WTC11 (cell line): ENCODE results near the gene AFF3. TPM values are rescaled to one million over a fixed set of nuclear protein-coding genes. Genes with fewer than 3 reads are reported as not detected.

ENCODE experiments used
- ATAC-seq: fragments of 200-7000 bp; cut with Tn5 transposase; 2 replicates; pipeline ENCODE4 v1.10.0; 2021; ENCODE audit warnings: mild to moderate bottlenecking, moderate library complexity
- CTCF ChIA-PET: fragments of 300-600 bp; sonication (Branson Sonifier 250); formaldehyde crosslinking; loops from one replicate; lab custom pipeline; 2021; ENCODE audit warnings: antibody characterized with exemption; lab: Charles Lee
- POLR2A ChIA-PET: fragments of 350-600 bp; sonication (Branson Sonifier 250); formaldehyde crosslinking; loops from one replicate; lab custom pipeline; 2021; ENCODE audit warnings: antibody characterized with exemption; lab: Charles Lee
- DNase-seq: peaks from one replicate; pipeline ENCODE4 v3.0.0; 2021; ENCODE audit warnings: low spot score
- H3K27ac Mint-ChIP-seq: 2 replicates; pipeline ENCODE4 v1.8.0; 2021; ENCODE audit warnings: mixed read lengths
- H3K27me3 Mint-ChIP-seq: 2 replicates; pipeline ENCODE4 v1.8.0; 2021; ENCODE audit warnings: low read depth, mild to moderate bottlenecking, moderate library complexity, mixed read lengths
- H3K36me3 Mint-ChIP-seq: 2 replicates; pipeline ENCODE4 v1.8.0; 2021; ENCODE audit warnings: mixed read lengths
- H3K4me1 Mint-ChIP-seq: 2 replicates; pipeline ENCODE4 v1.8.0; 2022; ENCODE audit warnings: mixed read lengths
- H3K4me3 Mint-ChIP-seq: 2 replicates; pipeline ENCODE4 v1.8.0; 2021; ENCODE audit warnings: mild to moderate bottlenecking, moderate library complexity, mixed read lengths
- H3K9me3 Mint-ChIP-seq: 2 replicates; pipeline ENCODE4 v1.8.0; 2021; ENCODE audit warnings: mixed read lengths
- AFF4 ChIP-seq: sonication (generic); formaldehyde crosslinking; IDR thresholded peaks from 2 replicates; pipeline ENCODE4 v1.8.1; 2023; ENCODE audit warnings: mild to moderate bottlenecking, missing genetic modification reagents, borderline replicate concordance
- ATF1 ChIP-seq: sonication (generic); formaldehyde crosslinking; IDR thresholded peaks from 2 replicates; pipeline ENCODE4 v1.8.1; 2023; ENCODE audit warnings: mild to moderate bottlenecking, moderate library complexity, missing genetic modification reagents
- E2F5 ChIP-seq: sonication (generic); formaldehyde crosslinking; IDR thresholded peaks from 2 replicates; pipeline ENCODE4 v1.8.1; 2022; ENCODE audit warnings: mild to moderate bottlenecking, moderate library complexity, missing genetic modification reagents
- ETV6 ChIP-seq: sonication (generic); formaldehyde crosslinking; IDR thresholded peaks from 2 replicates; pipeline ENCODE4 v1.8.1; 2022; ENCODE audit warnings: mild to moderate bottlenecking, missing genetic modification reagents
- FOXJ3 ChIP-seq: sonication (generic); formaldehyde crosslinking; IDR thresholded peaks from 2 replicates; pipeline ENCODE4 v1.9.0; 2021; ENCODE audit warnings: missing genetic modification reagents, mild to moderate bottlenecking, borderline replicate concordance
- GTF2I ChIP-seq: fragments of 250-450 bp; sonication (Bioruptor Pico); conservative IDR thresholded peaks from 2 replicates; pipeline ENCODE4 v1.4.0; 2021; ENCODE audit warnings: mild to moderate bottlenecking
- HMGXB4 ChIP-seq: sonication (generic); formaldehyde crosslinking; IDR thresholded peaks from 2 replicates; pipeline ENCODE4 v1.8.1; 2023; ENCODE audit warnings: mild to moderate bottlenecking, moderate library complexity, missing genetic modification reagents
- KAT7 ChIP-seq: sonication (generic); formaldehyde crosslinking; IDR thresholded peaks from 2 replicates; pipeline ENCODE4 v1.8.1; 2023; ENCODE audit warnings: missing genetic modification reagents, mild to moderate bottlenecking, borderline replicate concordance
- MXD4 ChIP-seq: fragments of 250-450 bp; sonication (Bioruptor Pico); IDR thresholded peaks from 2 replicates; pipeline ENCODE4 v1.8.0; 2021; ENCODE audit warnings: mild to moderate bottlenecking, moderate library complexity, borderline replicate concordance
- NFATC4 ChIP-seq: fragments of 250-450 bp; sonication (Bioruptor Pico); IDR thresholded peaks from 2 replicates; pipeline ENCODE4 v1.9.0; 2021; ENCODE audit warnings: mild to moderate bottlenecking
- NFYB ChIP-seq: sonication (generic); formaldehyde crosslinking; conservative IDR thresholded peaks from 2 replicates; pipeline ENCODE4 v1.8.0; 2022; ENCODE audit warnings: low read depth, missing genetic modification reagents
- NR1H2 ChIP-seq: sonication (generic); formaldehyde crosslinking; IDR thresholded peaks from 2 replicates; pipeline ENCODE4 v1.9.0; 2021; ENCODE audit warnings: mild to moderate bottlenecking, moderate library complexity, missing genetic modification reagents
- TCF7 ChIP-seq: sonication (generic); formaldehyde crosslinking; IDR thresholded peaks from 2 replicates; pipeline ENCODE4 v1.8.0; 2022; ENCODE audit warnings: mild to moderate bottlenecking, low read depth, missing genetic modification reagents, moderate library complexity
- ZNF317 ChIP-seq: sonication (generic); formaldehyde crosslinking; IDR thresholded peaks from 2 replicates; pipeline ENCODE4 v1.8.1; 2023; ENCODE audit warnings: low read depth, mild to moderate bottlenecking, moderate library complexity, missing genetic modification reagents, borderline replicate concordance
- ZNF416 ChIP-seq: fragments of 250-450 bp; sonication (Bioruptor Pico); IDR thresholded peaks from 2 replicates; pipeline ENCODE4 v1.9.0; 2021; ENCODE audit warnings: mild to moderate bottlenecking, inconsistent platforms
- ZNF423 ChIP-seq: fragments of 250-450 bp; sonication (Bioruptor Pico); IDR thresholded peaks from 2 replicates; pipeline ENCODE4 v2.1.2; 2022; ENCODE audit warnings: mild to moderate bottlenecking, moderate library complexity
- ZNF512 ChIP-seq: sonication (generic); formaldehyde crosslinking; IDR thresholded peaks from 2 replicates; pipeline ENCODE4 v1.8.1; 2022; ENCODE audit warnings: missing genetic modification reagents, borderline replicate concordance
- total RNA-seq: library from RNA; stranded (reverse); gene quantifications from 3 replicates; pipeline ENCODE4 v1.2.3, GENCODE V29; 2021
- TF ChIP-seq, protein P1 (sequence below): sonication (generic); formaldehyde crosslinking; IDR thresholded peaks from 2 replicates; pipeline ENCODE4 v1.8.0; 2023; ENCODE audit warnings: missing genetic modification reagents

AFF3 gene
- total RNA-seq, 1 experiment from 2014 or later = 1.2 TPM

DNA sequence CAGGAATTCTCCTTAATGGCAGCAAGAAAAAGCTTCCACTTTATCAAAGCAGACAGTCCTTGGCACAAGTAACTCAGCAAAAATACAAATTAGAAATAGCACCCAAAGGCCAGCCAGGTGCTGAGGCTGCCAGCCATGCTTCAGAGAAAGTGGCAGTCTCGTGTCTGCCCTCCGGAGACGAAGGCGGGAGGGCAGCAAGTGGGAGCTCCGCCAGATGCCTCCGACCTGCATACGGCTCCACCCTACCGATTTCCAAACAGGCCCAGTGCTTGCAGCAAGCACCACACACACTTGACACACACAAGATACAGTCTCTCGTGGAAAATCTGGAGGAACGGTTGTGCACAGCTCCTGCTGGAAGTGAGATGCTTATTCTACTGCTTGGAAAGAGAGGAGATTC is 517.7 kb downstream of the AFF3 start:
- Mint-ChIP-seq H3K4me1 (0 out of 2 replicates have a peak, but pooled peaks cover 4% of the 10 kb centered on the region), H3K9me3 (no peaks in the 10 kb centered on the region; the same call in 1 of the 2 replicates), H3K27ac (no peak overlapping the region), H3K4me3 (no peak overlapping the region), H3K36me3 (no peaks in the 10 kb centered on the region), H3K27me3 (no peaks in the 10 kb centered on the region)
- TF ChIP-seq ATF1 (CRISPR knock-in tag) (no peak), FOXJ3 (CRISPR knock-in tag) (no peak), ETV6 (CRISPR knock-in tag) (no peak), KAT7 (no peak)
- TF ChIP-seq, protein P1, sequence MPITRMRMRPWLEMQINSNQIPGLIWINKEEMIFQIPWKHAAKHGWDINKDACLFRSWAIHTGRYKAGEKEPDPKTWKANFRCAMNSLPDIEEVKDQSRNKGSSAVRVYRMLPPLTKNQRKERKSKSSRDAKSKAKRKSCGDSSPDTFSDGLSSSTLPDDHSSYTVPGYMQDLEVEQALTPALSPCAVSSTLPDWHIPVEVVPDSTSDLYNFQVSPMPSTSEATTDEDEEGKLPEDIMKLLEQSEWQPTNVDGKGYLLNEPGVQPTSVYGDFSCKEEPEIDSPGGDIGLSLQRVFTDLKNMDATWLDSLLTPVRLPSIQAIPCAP (CRISPR knock-in tag) = no peak
- ChIA-PET CTCF (interaction anchor here (0.7 to 2.8 kb wide), 5 partner anchors 9 to 636 kb away, joined by 3 to 13 read pairs (median 3); no protein-coding TSS in a partner anchor), POLR2A (interaction anchor here (1.5 kb wide), 1 partner anchor 10 kb away, joined by 4 read pairs; no protein-coding TSS in a partner anchor)
- ATAC-seq (peak; percentile 63), DNase-seq (no peak)

DNA sequence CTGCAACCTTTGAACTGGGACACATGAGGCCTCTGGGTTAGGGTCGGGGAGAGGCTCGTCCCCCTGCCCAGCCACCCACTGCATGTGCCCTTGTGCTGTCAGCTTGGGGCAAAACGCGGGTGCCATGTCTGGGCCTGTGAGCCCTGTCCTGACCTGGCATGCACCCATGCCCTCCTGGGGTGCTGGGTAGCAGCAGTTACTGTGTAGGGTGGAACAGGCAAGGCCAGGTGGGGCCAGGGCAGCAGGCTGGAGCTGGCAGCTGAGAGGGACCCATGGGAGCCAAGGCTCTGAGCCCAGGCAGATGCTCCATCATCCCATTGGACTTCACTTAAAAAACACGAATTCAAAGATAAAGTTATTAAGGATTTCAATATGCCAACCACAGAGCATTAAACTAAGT is 518.8 kb downstream of the AFF3 start:
- TF ChIP-seq ZNF317 (no peak), ZNF423 (CRISPR knock-in tag) (no peak), TCF7 (CRISPR knock-in tag) (no peak), AFF4 (CRISPR knock-in tag) (no peak), HMGXB4 (CRISPR knock-in tag) (no peak)
- no peak for DNase-seq
- Mint-ChIP-seq H3K9me3 (no peaks in the 10 kb centered on the region; the same call in 1 of the 2 replicates), H3K27ac (no peak overlapping the region), H3K36me3 (no peaks in the 10 kb centered on the region), H3K27me3 (no peaks in the 10 kb centered on the region), H3K4me1 (0 out of 2 replicates have a peak, but pooled peaks cover 4% of the 10 kb centered on the region), H3K4me3 (no peak overlapping the region)
- ChIA-PET POLR2A (interaction anchor here (1.5 kb wide), 1 partner anchor 11 kb away, joined by 4 read pairs; no protein-coding TSS in a partner anchor), CTCF (interaction anchor here (1.1 to 2.8 kb wide), 3 partner anchors 8 to 639 kb away, joined by 3 to 13 read pairs (median 3); no protein-coding TSS in a partner anchor)
- no peak for ATAC-seq

GRCh38 chr2:99623035-99623434 is 519.4 kb downstream of the AFF3 start:
- ChIA-PET CTCF (interaction anchor here (0.7 to 1.5 kb wide), 2 partner anchors 64 to 639 kb away, joined by 3 read pairs; no protein-coding TSS in a partner anchor), POLR2A (no interaction called here)
- H3K36me3 Mint-ChIP-seq = no peaks in the 10 kb centered on the region
- H3K4me1 Mint-ChIP-seq = 0 out of 2 replicates have a peak, but pooled peaks cover 4% of the 10 kb centered on the region
- DNase-seq (no peak), ATAC-seq (no peak)
- no peak overlapping the region for H3K4me3 Mint-ChIP-seq
- H3K27ac Mint-ChIP-seq = no peak overlapping the region
- no peaks in the 10 kb centered on the region; the same call in 1 of the 2 replicates for H3K9me3 Mint-ChIP-seq
- H3K27me3 Mint-ChIP-seq = no peaks in the 10 kb centered on the region
- no peak for TF ChIP-seq MXD4 (CRISPR knock-in tag)
- no peak for TF ChIP-seq NFATC4 (CRISPR knock-in tag)
- TF ChIP-seq ZNF512 (CRISPR knock-in tag) = no peak
- TF ChIP-seq E2F5 (CRISPR knock-in tag) = no peak
- TF ChIP-seq GTF2I = no peak
- no peak for TF ChIP-seq NR1H2
- no peak for TF ChIP-seq NFYB (CRISPR knock-in tag)
- no peak for TF ChIP-seq ZNF416 (CRISPR knock-in tag)
